SH-SY5Y (cell line): Measurements from ENCODE around the gene EFNB1.

Experiments used
- GATA2 ChIP-seq: IDR thresholded peaks from 2 replicates; pipeline ENCODE4 v1.6.1; 2011; ENCODE audit warnings: mild to moderate bottlenecking, low read depth, low read length
- GATA3 ChIP-seq: IDR thresholded peaks from 2 replicates; pipeline ENCODE4 v1.6.1; 2011; ENCODE audit warnings: low read depth, mild to moderate bottlenecking, low read length, moderate library complexity

DNA sequence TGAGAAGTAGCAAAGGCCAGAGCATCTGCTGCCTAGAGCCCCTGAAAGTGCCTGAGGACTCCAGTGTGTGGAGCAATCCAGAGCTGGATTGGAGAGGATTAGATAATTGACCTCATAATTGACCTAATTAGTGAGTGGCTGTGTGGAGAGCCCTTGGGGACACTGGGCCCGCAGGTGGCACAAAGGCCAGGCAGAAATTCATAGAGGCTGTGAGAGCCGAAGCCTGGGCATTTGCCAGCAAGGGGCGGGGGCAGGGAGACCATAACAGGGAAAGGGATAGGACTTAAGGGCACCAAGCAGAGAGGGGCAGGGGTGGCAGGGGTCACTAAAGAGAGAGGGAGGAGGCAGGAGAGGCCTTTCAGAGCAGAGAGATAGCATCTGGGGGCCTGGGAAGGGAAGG lies 45.3 kb downstream of the EFNB1 start:
- TF ChIP-seq GATA2, result no peak
- no peak for TF ChIP-seq GATA3
